ENCODE measurements around the gene TMEM242. TPM values are rescaled to one million over a fixed set of nuclear protein-coding genes. Genes with fewer than 3 reads are reported as not detected.
"Not testable (repeated sequence)": the region's sequence is repeated elsewhere in the genome, so short reads cannot be mapped to it uniquely, and the experiment has no call there.

Gene TMEM242
- polyA plus RNA-seq, 1 donor, result 10.4 TPM

GRCh38 chr6:157346373-157346772 is 23.1 kb upstream of the TMEM242 start:
- DNase-seq, result no peak
- no peaks in the 10 kb centered on the region for H3K36me3 ChIP-seq (ENCODE audit: control insufficient read depth, insufficient read depth, low read length)
- no peak overlapping the region for H3K27ac ChIP-seq (ENCODE audit: low read length)
- no peaks in the 10 kb centered on the region for H3K9me3 ChIP-seq (ENCODE audit: control insufficient read depth, low read depth, low read length)
- no peak overlapping the region for H3K4me3 ChIP-seq (ENCODE audit: low read length)
- peaks cover 9% of the 10 kb centered on the region for H3K27me3 ChIP-seq (ENCODE audit: control insufficient read depth, insufficient read depth, low read length)
- H3K4me1 ChIP-seq (ENCODE audit: control insufficient read depth, insufficient read depth, low read length), result no peaks in the 10 kb centered on the region
- 100% methylated on average over 1 of the region's 2 CpGs for WGBS (ENCODE audit: insufficient coverage, low lambda C conversion rate)

GRCh38 chr6:157343732-157344131 is 20.4 kb upstream of the TMEM242 start:
- Histone ChIP-seq H3K4me3 (ENCODE audit: low read length) (no peak overlapping the region), H3K4me1 (ENCODE audit: control insufficient read depth, insufficient read depth, low read length) (no peaks in the 10 kb centered on the region), H3K27me3 (ENCODE audit: control insufficient read depth, insufficient read depth, low read length) (peaks cover 9% of the 10 kb centered on the region), H3K27ac (ENCODE audit: low read length) (no peak overlapping the region), H3K9me3 (ENCODE audit: control insufficient read depth, low read depth, low read length) (no peaks in the 10 kb centered on the region), H3K36me3 (ENCODE audit: control insufficient read depth, insufficient read depth, low read length) (no peaks in the 10 kb centered on the region)
- no peak for DNase-seq
- WGBS (ENCODE audit: insufficient coverage, low lambda C conversion rate), result 60% methylated on average over 1 of the region's 4 CpGs

- no peak overlapping the region for H3K4me3 ChIP-seq (ENCODE audit: low read length)
- DNase-seq, result no peak
- no peak overlapping the region for H3K27ac ChIP-seq (ENCODE audit: low read length)
- H3K27me3 ChIP-seq (ENCODE audit: control insufficient read depth, insufficient read depth, low read length), result peaks cover 3% of the 10 kb centered on the region
- no peaks in the 10 kb centered on the region for H3K9me3 ChIP-seq (ENCODE audit: control insufficient read depth, low read depth, low read length)
- no peaks in the 10 kb centered on the region for H3K4me1 ChIP-seq (ENCODE audit: control insufficient read depth, insufficient read depth, low read length)
- WGBS (ENCODE audit: insufficient coverage, low lambda C conversion rate), result no CpG with 5 or more reads among the region's 1 CpG
- H3K36me3 ChIP-seq (ENCODE audit: control insufficient read depth, insufficient read depth, low read length), result no peaks in the 10 kb centered on the region
Observed at GRCh38 chr6:157339432-157339831, 16.1 kb upstream of the TMEM242 start.

- no peak overlapping the region for H3K27ac ChIP-seq (ENCODE audit: low read length)
- no peaks in the 10 kb centered on the region for H3K9me3 ChIP-seq (ENCODE audit: control insufficient read depth, low read depth, low read length)
- no peaks in the 10 kb centered on the region for H3K4me1 ChIP-seq (ENCODE audit: control insufficient read depth, insufficient read depth, low read length)
- peaks cover 5% of the 10 kb centered on the region for H3K27me3 ChIP-seq (ENCODE audit: control insufficient read depth, insufficient read depth, low read length)
- no peak overlapping the region for H3K4me3 ChIP-seq (ENCODE audit: low read length)
- H3K36me3 ChIP-seq (ENCODE audit: control insufficient read depth, insufficient read depth, low read length), result no peaks in the 10 kb centered on the region
- DNase-seq, result no peak
- no CpG with 5 or more reads among the region's 2 CpGs for WGBS (ENCODE audit: insufficient coverage, low lambda C conversion rate)
Observed at GRCh38 chr6:157337751-157338150, 14.4 kb upstream of the TMEM242 start.

GRCh38 chr6:157337276-157337675 is 14.0 kb upstream of the TMEM242 start:
- not testable (repeated sequence) for H3K27me3 ChIP-seq (ENCODE audit: control insufficient read depth, insufficient read depth, low read length); H3K27ac ChIP-seq (ENCODE audit: low read length); H3K4me3 ChIP-seq (ENCODE audit: low read length); H3K9me3 ChIP-seq (ENCODE audit: control insufficient read depth, low read depth, low read length); H3K4me1 ChIP-seq (ENCODE audit: control insufficient read depth, insufficient read depth, low read length); DNase-seq; H3K36me3 ChIP-seq (ENCODE audit: control insufficient read depth, insufficient read depth, low read length)
- WGBS (ENCODE audit: insufficient coverage, low lambda C conversion rate), result no CpG with 5 or more reads among the region's 3 CpGs

- 47% methylated on average over 3 of the region's 6 CpGs for WGBS (ENCODE audit: insufficient coverage, low lambda C conversion rate)
- peaks cover 5% of the 10 kb centered on the region for H3K27me3 ChIP-seq (ENCODE audit: control insufficient read depth, insufficient read depth, low read length)
Observed at GRCh38 chr6:157335829-157336228, 12.5 kb upstream of the TMEM242 start.

GRCh38 chr6:157333956-157334355 is 10.6 kb upstream of the TMEM242 start:
- no peak for DNase-seq
- H3K27ac ChIP-seq (ENCODE audit: low read length), result no peak overlapping the region
- H3K27me3 ChIP-seq (ENCODE audit: control insufficient read depth, insufficient read depth, low read length), result peaks cover 5% of the 10 kb centered on the region
- no peaks in the 10 kb centered on the region for H3K9me3 ChIP-seq (ENCODE audit: control insufficient read depth, low read depth, low read length)
- H3K4me3 ChIP-seq (ENCODE audit: low read length), result no peak overlapping the region
- WGBS (ENCODE audit: insufficient coverage, low lambda C conversion rate), result 83% methylated on average over 1 of the region's 3 CpGs
- no peaks in the 10 kb centered on the region for H3K4me1 ChIP-seq (ENCODE audit: control insufficient read depth, insufficient read depth, low read length)
- H3K36me3 ChIP-seq (ENCODE audit: control insufficient read depth, insufficient read depth, low read length), result no peaks in the 10 kb centered on the region

More at GRCh38 chr6:157335829-157336228, 12.5 kb upstream of the TMEM242 start:
- Histone ChIP-seq H3K4me3 (ENCODE audit: low read length) (no peak overlapping the region), H3K36me3 (ENCODE audit: control insufficient read depth, insufficient read depth, low read length) (no peaks in the 10 kb centered on the region), H3K4me1 (ENCODE audit: control insufficient read depth, insufficient read depth, low read length) (no peaks in the 10 kb centered on the region), H3K27ac (ENCODE audit: low read length) (no peak overlapping the region), H3K9me3 (ENCODE audit: control insufficient read depth, low read depth, low read length) (no peaks in the 10 kb centered on the region)
- no peak for DNase-seq

GRCh38 chr6:157333537-157333936 is 10.2 kb upstream of the TMEM242 start:
- H3K4me3 ChIP-seq (ENCODE audit: low read length), result no peak overlapping the region
- H3K4me1 ChIP-seq (ENCODE audit: control insufficient read depth, insufficient read depth, low read length), result no peaks in the 10 kb centered on the region
- H3K27me3 ChIP-seq (ENCODE audit: control insufficient read depth, insufficient read depth, low read length), result peaks cover 5% of the 10 kb centered on the region
- no peak overlapping the region for H3K27ac ChIP-seq (ENCODE audit: low read length)
- 100% methylated on average over 1 of the region's 4 CpGs for WGBS (ENCODE audit: insufficient coverage, low lambda C conversion rate)
- no peaks in the 10 kb centered on the region for H3K9me3 ChIP-seq (ENCODE audit: control insufficient read depth, low read depth, low read length)
- H3K36me3 ChIP-seq (ENCODE audit: control insufficient read depth, insufficient read depth, low read length), result no peaks in the 10 kb centered on the region
- DNase-seq, result no peak

GRCh38 chr6:157332813-157333212 is 9.5 kb upstream of the TMEM242 start:
- Histone ChIP-seq H3K9me3 (ENCODE audit: control insufficient read depth, low read depth, low read length) (no peaks in the 10 kb centered on the region), H3K4me3 (ENCODE audit: low read length) (no peak overlapping the region), H3K27ac (ENCODE audit: low read length) (no peak overlapping the region), H3K36me3 (ENCODE audit: control insufficient read depth, insufficient read depth, low read length) (no peaks in the 10 kb centered on the region), H3K4me1 (ENCODE audit: control insufficient read depth, insufficient read depth, low read length) (no peaks in the 10 kb centered on the region), H3K27me3 (ENCODE audit: control insufficient read depth, insufficient read depth, low read length) (peaks cover 5% of the 10 kb centered on the region)
- no peak for DNase-seq
- WGBS (ENCODE audit: insufficient coverage, low lambda C conversion rate), result 80% methylated on average over 1 of the region's 7 CpGs

GRCh38 chr6:157330831-157331230 is 7.5 kb upstream of the TMEM242 start:
- no CpG with 5 or more reads among the region's 2 CpGs for WGBS (ENCODE audit: insufficient coverage, low lambda C conversion rate)
- Histone ChIP-seq H3K4me1 (ENCODE audit: control insufficient read depth, insufficient read depth, low read length) (no peaks in the 10 kb centered on the region), H3K36me3 (ENCODE audit: control insufficient read depth, insufficient read depth, low read length) (no peaks in the 10 kb centered on the region), H3K4me3 (ENCODE audit: low read length) (no peak overlapping the region), H3K9me3 (ENCODE audit: control insufficient read depth, low read depth, low read length) (no peaks in the 10 kb centered on the region), H3K27ac (ENCODE audit: low read length) (no peak overlapping the region), H3K27me3 (ENCODE audit: control insufficient read depth, insufficient read depth, low read length) (peaks cover 4% of the 10 kb centered on the region)
- DNase-seq, result no peak

- H3K9me3 ChIP-seq (ENCODE audit: control insufficient read depth, low read depth, low read length), result no peaks in the 10 kb centered on the region
- DNase-seq, result no peak
- no peak overlapping the region for H3K27ac ChIP-seq (ENCODE audit: low read length)
- no peak overlapping the region for H3K4me3 ChIP-seq (ENCODE audit: low read length)
- H3K27me3 ChIP-seq (ENCODE audit: control insufficient read depth, insufficient read depth, low read length), result peaks cover 4% of the 10 kb centered on the region
- H3K36me3 ChIP-seq (ENCODE audit: control insufficient read depth, insufficient read depth, low read length), result no peaks in the 10 kb centered on the region
- H3K4me1 ChIP-seq (ENCODE audit: control insufficient read depth, insufficient read depth, low read length), result peaks cover 4% of the 10 kb centered on the region
- WGBS (ENCODE audit: insufficient coverage, low lambda C conversion rate), result no CpG with 5 or more reads among the region's 1 CpG
Observed at GRCh38 chr6:157329829-157330228, 6.5 kb upstream of the TMEM242 start.

All from large intestine (tissue), 3 donors.